ENCODE measurements around the gene ZNF766. TPM values are rescaled to one million over a fixed set of nuclear protein-coding genes. Genes with fewer than 3 reads are reported as not detected.

ZNF766 gene
- 17.9 TPM for total RNA-seq
- long read RNA-seq, full-length matches to known transcripts = 26 of 35 reads
- long read RNA-seq, partial matches to known transcripts = 0 of 35 reads
- long read RNA-seq, other reads (novel, unspliced or antisense) = 9 of 35 reads

GRCh38 chr19:52269338-52270261 lies at the start of gene ZNF766:
TSS of gene ZNF766 (plus strand) at chr19:52269587. CDS start at chr19:52269614, 27 bp downstream.
- Histone ChIP-seq H3K27me3 (ENCODE audit: low read depth) (no peaks in the 10 kb centered on the region), H3K4me1 (peaks cover 18% of the 10 kb centered on the region), H3K4me3 (peak within 1 kb of the TSS; percentile 96), H3K27ac (peak within 1 kb of the TSS; percentile 99), H3K9me3 (no peaks in the 10 kb centered on the region), H3K36me3 (peaks cover 24% of the 10 kb centered on the region)
- TF ChIP-seq CTCF (IDR thresholded peaks at IDR 0.05) = peak; percentile 9
- ATAC-seq (peak; percentile 100), DNase-seq (peak; percentile 97)
- intact Hi-C loops (cut with DNase I) = no loop called here

GRCh38 chr19:52219611-52220010 lies 49.8 kb upstream of the ZNF766 start:
- H3K4me3 ChIP-seq = no peak overlapping the region
- ATAC-seq = no peak
- intact Hi-C loops (cut with DNase I) = no loop called here
- no peak overlapping the region for H3K27ac ChIP-seq
- H3K27me3 ChIP-seq (ENCODE audit: low read depth) = no peaks in the 10 kb centered on the region
- DNase-seq = no peak
- H3K4me1 ChIP-seq = no peaks in the 10 kb centered on the region
- no peaks in the 10 kb centered on the region for H3K9me3 ChIP-seq
- peaks cover 100% of the 10 kb centered on the region for H3K36me3 ChIP-seq
- TF ChIP-seq CTCF (IDR thresholded peaks at IDR 0.05) = no peak

DNA sequence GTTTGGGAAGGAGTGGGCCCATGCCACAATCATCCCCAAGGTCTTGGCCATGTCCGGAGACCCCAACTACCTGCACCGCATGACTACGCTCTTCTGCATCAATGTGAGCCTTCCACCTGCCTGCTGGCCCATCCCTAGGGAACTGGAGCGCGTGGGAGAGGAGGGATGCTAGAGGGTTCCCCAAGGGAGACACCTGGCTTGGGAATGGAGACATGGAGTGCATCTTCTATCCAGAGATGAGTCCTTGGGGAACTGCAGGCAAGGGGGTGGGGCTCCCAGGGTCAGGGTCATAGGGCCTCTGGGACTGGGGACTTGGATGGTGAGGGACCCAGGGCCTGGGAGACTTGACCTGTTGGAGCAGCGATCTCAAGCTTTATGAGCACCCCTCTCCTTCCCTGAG lies 48.4 kb upstream of the ZNF766 start:
- H3K36me3 ChIP-seq = peaks cover 100% of the 10 kb centered on the region
- no peak for TF ChIP-seq CTCF (IDR thresholded peaks at IDR 0.05)
- no peak overlapping the region for H3K27ac ChIP-seq
- no peak for ATAC-seq
- H3K4me3 ChIP-seq = no peak overlapping the region
- no peaks in the 10 kb centered on the region for H3K9me3 ChIP-seq
- DNase-seq = no peak
- H3K4me1 ChIP-seq = no peaks in the 10 kb centered on the region
- no peaks in the 10 kb centered on the region for H3K27me3 ChIP-seq (ENCODE audit: low read depth)
- intact Hi-C loops (cut with DNase I) = no loop called here

GRCh38 chr19:52221831-52222375 lies 47.5 kb upstream of the ZNF766 start:
- DNase-seq (no peak), ATAC-seq (no peak)
- Histone ChIP-seq H3K4me1 (no peaks in the 10 kb centered on the region), H3K36me3 (peaks cover 100% of the 10 kb centered on the region), H3K27me3 (ENCODE audit: low read depth) (no peaks in the 10 kb centered on the region), H3K9me3 (no peaks in the 10 kb centered on the region), H3K27ac (no peak overlapping the region), H3K4me3 (no peak overlapping the region)
- TF ChIP-seq CTCF (IDR thresholded peaks at IDR 0.05) = no peak
- intact Hi-C loops (cut with DNase I) = no loop called here

DNA sequence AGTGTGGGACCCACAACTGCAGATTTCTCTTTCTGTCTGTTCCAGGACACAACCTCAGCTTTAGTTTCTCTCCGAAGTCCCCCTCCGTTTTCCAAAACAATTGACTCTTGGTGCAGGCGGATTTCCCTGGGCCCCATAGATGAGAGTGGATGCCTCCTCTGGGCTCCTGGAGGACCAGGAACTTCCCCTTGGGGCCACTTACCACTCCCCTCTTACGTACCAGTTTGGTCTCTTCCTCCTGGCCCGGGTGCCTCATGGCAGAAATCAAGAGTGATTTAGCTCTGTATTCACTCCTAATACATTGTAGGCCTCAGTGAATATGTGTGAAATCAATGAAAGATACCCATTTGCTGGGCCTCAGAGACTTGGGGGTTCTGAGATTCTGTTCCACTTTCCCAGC lies 45.2 kb upstream of the ZNF766 start:
- intact Hi-C loops (cut with DNase I) = no loop called here
- Histone ChIP-seq H3K9me3 (no peaks in the 10 kb centered on the region), H3K4me1 (no peaks in the 10 kb centered on the region), H3K36me3 (peaks cover 99% of the 10 kb centered on the region), H3K4me3 (no peak overlapping the region), H3K27ac (no peak overlapping the region), H3K27me3 (ENCODE audit: low read depth) (no peaks in the 10 kb centered on the region)
- DNase-seq = no peak
- no peak for ATAC-seq
- no peak for TF ChIP-seq CTCF (IDR thresholded peaks at IDR 0.05)

All from lower lobe of right lung (tissue), 2 donors.